VCaP (cell line): ENCODE data around the gene ERG28.

Experiments
- H3K27ac ChIP-seq: fragments of 450-650 bp; 2 replicates; pipeline ENCODE4 v1.5.1; 2017
- TF ChIP-seq, protein P1 (sequence below): fragments of 450-650 bp; conservative IDR thresholded peaks from 2 replicates; pipeline ENCODE4 v1.5.1; 2017; ENCODE audit warnings: mild to moderate bottlenecking, moderate library complexity

ERG28 gene

DNA sequence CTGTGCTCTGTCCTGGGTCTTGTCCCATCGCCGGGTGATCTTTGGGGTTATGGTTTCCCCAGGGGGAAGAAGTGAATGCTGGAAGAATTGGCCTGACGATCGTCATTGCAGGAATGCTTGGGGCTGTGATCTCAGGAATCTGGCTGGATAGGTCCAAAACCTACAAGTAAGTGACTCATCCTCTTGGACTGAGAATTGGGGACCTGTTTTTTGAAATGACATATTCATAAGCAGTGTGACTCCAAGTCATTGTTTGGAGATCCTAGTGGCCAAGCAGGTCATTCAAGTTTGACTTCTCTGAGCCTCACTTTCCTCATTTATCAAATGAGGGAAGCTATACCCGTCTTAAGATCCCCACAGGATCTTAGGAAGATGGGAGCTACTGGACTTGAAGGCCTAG lies 25.8 kb downstream of the ERG28 start:
- H3K27ac ChIP-seq: no peak overlapping the region
- TF ChIP-seq, protein P1, sequence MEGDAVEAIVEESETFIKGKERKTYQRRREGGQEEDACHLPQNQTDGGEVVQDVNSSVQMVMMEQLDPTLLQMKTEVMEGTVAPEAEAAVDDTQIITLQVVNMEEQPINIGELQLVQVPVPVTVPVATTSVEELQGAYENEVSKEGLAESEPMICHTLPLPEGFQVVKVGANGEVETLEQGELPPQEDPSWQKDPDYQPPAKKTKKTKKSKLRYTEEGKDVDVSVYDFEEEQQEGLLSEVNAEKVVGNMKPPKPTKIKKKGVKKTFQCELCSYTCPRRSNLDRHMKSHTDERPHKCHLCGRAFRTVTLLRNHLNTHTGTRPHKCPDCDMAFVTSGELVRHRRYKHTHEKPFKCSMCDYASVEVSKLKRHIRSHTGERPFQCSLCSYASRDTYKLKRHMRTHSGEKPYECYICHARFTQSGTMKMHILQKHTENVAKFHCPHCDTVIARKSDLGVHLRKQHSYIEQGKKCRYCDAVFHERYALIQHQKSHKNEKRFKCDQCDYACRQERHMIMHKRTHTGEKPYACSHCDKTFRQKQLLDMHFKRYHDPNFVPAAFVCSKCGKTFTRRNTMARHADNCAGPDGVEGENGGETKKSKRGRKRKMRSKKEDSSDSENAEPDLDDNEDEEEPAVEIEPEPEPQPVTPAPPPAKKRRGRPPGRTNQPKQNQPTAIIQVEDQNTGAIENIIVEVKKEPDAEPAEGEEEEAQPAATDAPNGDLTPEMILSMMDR: no peak

DNA sequence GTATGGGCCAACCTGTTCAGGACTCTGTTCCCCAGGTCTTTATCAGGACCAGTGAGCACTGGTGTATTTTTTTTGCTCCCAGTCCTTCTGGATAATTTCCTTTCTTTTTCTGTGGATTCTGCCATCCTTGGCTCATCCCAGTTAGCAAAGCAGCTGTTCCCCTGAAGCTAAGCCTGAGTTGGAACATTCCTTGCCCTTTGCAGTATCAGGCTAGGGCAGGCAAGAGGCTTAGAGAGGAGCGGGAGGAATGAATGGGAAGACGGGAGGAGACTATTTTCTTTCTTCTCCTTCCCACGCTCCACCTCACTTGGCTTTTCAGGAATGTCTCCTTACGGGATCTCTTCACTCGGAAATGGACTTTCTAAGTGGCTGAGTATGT lies 29.2 kb downstream of the ERG28 start:
- H3K27ac ChIP-seq: no peak overlapping the region
- TF ChIP-seq, protein P1: no peak

DNA sequence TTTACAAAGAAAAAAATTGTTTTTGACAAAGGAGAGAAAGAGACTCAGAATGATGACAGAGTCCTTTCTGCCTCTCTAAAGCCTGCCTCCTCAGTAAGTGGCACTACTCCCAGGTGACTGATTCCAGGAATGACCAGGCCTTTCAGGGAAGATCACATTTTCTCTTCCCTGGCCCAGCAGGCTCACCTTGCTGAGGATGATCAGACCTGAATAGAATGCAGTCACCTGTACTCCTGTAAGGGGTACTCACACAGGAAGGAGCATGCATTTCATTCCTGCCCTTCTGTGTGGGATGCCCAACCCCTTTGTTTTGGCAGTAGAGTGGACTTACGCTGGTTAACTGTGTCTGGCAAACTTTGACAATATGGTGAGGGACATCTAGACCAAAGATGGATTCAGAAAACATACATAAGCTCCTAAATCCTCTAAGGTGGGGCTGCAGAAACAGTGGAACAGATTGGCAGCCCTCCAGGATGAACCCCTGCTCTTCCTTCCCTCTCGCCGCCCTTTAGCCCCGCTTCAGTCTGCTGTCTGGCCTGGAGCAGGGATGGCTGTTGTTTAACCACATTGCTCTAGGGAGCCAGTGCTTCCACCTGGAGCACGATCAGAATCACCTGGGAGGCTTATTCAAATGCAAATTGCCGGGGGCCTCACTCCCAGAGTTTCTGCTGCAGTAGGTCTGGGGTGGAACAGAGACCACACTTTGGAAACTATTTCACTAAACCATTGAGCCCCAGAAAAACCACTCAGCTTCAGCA lies 29.8 kb downstream of the ERG28 start:
- no peak overlapping the region for H3K27ac ChIP-seq
- TF ChIP-seq, protein P1: no peak

DNA sequence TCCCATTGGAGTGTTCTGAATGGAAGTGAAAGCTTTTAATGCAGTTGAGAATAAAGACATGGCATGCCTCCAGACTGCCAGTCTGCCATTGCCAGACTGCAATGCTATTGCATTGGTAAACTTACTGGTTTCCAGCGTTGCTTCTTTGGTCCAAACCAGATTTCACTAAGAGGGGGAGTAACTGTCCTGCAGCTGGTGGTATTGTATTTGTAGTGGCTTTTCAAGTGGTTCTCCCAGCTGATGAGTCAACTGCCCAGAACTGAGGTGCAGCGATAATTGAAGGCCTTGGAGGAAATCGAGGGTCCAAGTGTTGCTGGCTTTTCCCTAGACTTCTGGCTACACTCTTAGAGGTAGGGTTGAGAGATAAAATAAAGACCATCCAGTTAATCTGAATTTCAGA lies 31.9 kb downstream of the ERG28 start:
- TF ChIP-seq, protein P1: no peak
- no peak overlapping the region for H3K27ac ChIP-seq

DNA sequence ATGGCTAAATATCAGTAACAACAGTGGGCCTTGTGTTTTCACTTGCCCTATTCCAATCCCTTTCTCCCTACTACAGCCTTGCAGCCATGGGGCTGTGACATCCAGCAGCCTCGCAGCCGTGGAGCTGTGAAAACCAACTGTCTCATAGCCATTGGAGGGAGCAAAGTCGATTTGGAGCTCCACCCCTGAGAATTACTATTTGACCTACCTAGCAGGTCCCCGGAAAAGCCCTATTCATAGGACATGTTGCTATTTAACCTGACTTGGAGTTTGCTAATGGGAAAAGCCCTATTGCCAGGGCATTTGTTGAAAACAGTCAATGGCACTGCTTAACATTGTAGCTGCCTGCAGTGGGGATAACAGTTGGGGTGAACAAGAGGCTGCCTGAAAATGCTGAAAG lies 33.3 kb downstream of the ERG28 start:
- H3K27ac ChIP-seq: no peak overlapping the region
- TF ChIP-seq, protein P1: no peak

DNA sequence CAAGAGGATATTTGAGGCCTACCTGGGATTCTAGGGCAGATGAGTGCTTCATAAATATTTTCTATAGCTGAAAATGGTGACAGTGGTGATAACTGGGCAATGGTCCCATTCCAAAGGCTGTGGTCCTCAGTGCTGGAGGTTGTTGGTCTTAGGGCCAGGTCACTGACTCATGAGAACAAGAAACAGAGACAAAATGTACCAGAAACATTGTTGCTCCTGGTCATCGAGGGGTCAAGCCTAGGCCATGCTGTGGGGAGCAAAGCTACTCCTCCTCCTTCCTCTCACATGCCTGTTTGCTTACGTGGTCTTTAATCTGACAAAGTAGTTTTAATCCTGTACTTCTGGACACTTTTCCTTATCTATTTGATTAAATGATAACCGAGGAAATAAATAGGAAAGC lies 33.8 kb downstream of the ERG28 start:
- TF ChIP-seq, protein P1: no peak
- no peak overlapping the region for H3K27ac ChIP-seq

DNA sequence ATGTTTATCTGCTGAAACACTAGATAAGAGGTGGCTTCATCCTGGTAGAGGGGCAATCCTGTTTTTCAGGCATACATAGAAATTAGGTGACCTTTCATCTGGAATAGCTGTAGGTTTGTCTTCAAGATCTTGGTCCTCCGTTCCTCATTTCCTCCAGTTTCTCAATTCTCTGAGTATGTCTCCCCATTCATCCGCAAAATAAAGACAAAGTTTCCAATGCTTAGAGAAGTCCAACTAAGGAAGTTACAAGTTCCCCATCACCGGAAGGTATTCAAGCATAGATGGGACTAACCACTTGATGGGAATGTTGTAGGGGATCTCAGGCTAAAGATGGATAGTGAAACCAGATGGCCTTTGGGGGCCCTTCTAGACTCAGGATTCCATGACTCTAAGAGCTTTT lies 34.3 kb downstream of the ERG28 start:
- no peak overlapping the region for H3K27ac ChIP-seq
- TF ChIP-seq, protein P1: no peak
